ENCODE measurements around the gene NEXN.

The NEXN gene

GRCh38 chr1:77888081-77888780 is at the start of gene NEXN:
Gene NEXN (plus strand): TSS chr1:77888624. CDS start chr1:77916107, 27,483 bp downstream.
- peak in 1 of 3 donors; percentile 2 for DNase-seq (ENCODE audit: low read depth in 3 of 3, low spot score in 1 of 3)

GRCh38 chr1:77841574-77841973 is 46.9 kb upstream of the NEXN start:
- no peak for DNase-seq (ENCODE audit: low read depth in 3 of 3, low spot score in 1 of 3)

- DNase-seq (ENCODE audit: low read depth in 3 of 3, low spot score in 1 of 3), result no peak
Observed at GRCh38 chr1:77845951-77846350, 42.5 kb upstream of the NEXN start.

GRCh38 chr1:77846966-77847365 is 41.5 kb upstream of the NEXN start:
- no peak for DNase-seq (ENCODE audit: low read depth in 3 of 3, low spot score in 1 of 3)

GRCh38 chr1:77847621-77848080 is 40.8 kb upstream of the NEXN start:
- no peak for DNase-seq (ENCODE audit: low read depth in 3 of 3, low spot score in 1 of 3)

GRCh38 chr1:77850082-77850481 is 38.3 kb upstream of the NEXN start:
- DNase-seq (ENCODE audit: low read depth in 3 of 3, low spot score in 1 of 3), result no peak

- no peak for DNase-seq (ENCODE audit: low read depth in 3 of 3, low spot score in 1 of 3)
Observed at GRCh38 chr1:77857552-77857951, 30.9 kb upstream of the NEXN start.

GRCh38 chr1:77858725-77859124 is 29.7 kb upstream of the NEXN start:
- no peak for DNase-seq (ENCODE audit: low read depth in 3 of 3, low spot score in 1 of 3)

GRCh38 chr1:77859248-77859647 is 29.2 kb upstream of the NEXN start:
- DNase-seq (ENCODE audit: low read depth in 3 of 3, low spot score in 1 of 3), result no peak

GRCh38 chr1:77866296-77866695 is 22.1 kb upstream of the NEXN start:
- no peak for DNase-seq (ENCODE audit: low read depth in 3 of 3, low spot score in 1 of 3)

- DNase-seq (ENCODE audit: low read depth in 3 of 3, low spot score in 1 of 3), result no peak
Observed at GRCh38 chr1:77872645-77873044, 15.8 kb upstream of the NEXN start.

GRCh38 chr1:77873461-77873860 is 15.0 kb upstream of the NEXN start:
- DNase-seq (ENCODE audit: low read depth in 3 of 3, low spot score in 1 of 3), result no peak

- DNase-seq (ENCODE audit: low read depth in 3 of 3, low spot score in 1 of 3), result no peak
Observed at GRCh38 chr1:77874804-77875445, 13.5 kb upstream of the NEXN start.

GRCh38 chr1:77876884-77877283 is 11.5 kb upstream of the NEXN start:
- DNase-seq (ENCODE audit: low read depth in 3 of 3, low spot score in 1 of 3), result no peak

- no peak for DNase-seq (ENCODE audit: low read depth in 3 of 3, low spot score in 1 of 3)
Observed at GRCh38 chr1:77881061-77881460, 7.4 kb upstream of the NEXN start.

- no peak for DNase-seq (ENCODE audit: low read depth in 3 of 3, low spot score in 1 of 3)
Observed at GRCh38 chr1:77882411-77882810, 6.0 kb upstream of the NEXN start.

GRCh38 chr1:77888781-77889642 is 588 bp downstream of the NEXN start:
- peak in 1 of 3 donors; percentile 3 for DNase-seq (ENCODE audit: low read depth in 3 of 3, low spot score in 1 of 3)

GRCh38 chr1:77889671-77890070 is 1.2 kb downstream of the NEXN start:
- DNase-seq (ENCODE audit: low read depth in 3 of 3, low spot score in 1 of 3), result no peak

GRCh38 chr1:77891200-77891599 is 2.8 kb downstream of the NEXN start:
- no peak for DNase-seq (ENCODE audit: low read depth in 3 of 3, low spot score in 1 of 3)

GRCh38 chr1:77899647-77900320 is 11.4 kb downstream of the NEXN start:
- no peak for DNase-seq (ENCODE audit: low read depth in 3 of 3, low spot score in 1 of 3)

- DNase-seq (ENCODE audit: low read depth in 3 of 3, low spot score in 1 of 3), result no peak
Observed at GRCh38 chr1:77900687-77901293, 12.4 kb downstream of the NEXN start.
